Endothelial cell of umbilical vein (primary cell): ENCODE measurements around the gene MYLIP. TPM values are rescaled to one million over a fixed set of nuclear protein-coding genes. Genes with fewer than 3 reads are reported as not detected.

Experiments used
- BruUV-seq: library from RNA; stranded (reverse); fragments of 400-500 nt; replicated peaks from 2 replicates; lab custom pipeline; 2021; lab: Mats Ljungman, UMichigan
- CTCF ChIA-PET: fragments of 300-600, 350-600 bp; sonication (Branson Sonifier 250); formaldehyde crosslinking; loops from one replicate; lab custom pipeline; 2021; ENCODE audit warnings: antibody characterized with exemption, inconsistent platforms; lab: Charles Lee
- POLR2A ChIA-PET: fragments of 300-600, 350-600 bp; sonication (Branson Sonifier 250); formaldehyde crosslinking; loops from one replicate; lab custom pipeline; 2021; ENCODE audit warnings: antibody characterized with exemption, inconsistent platforms; lab: Charles Lee
- DNase-seq: peaks from one replicate; pipeline ENCODE4 v3.0.0-alpha.2; 2011; ENCODE audit warnings: low read depth, low spot score
- FAIRE-seq: peaks from 2 replicates; lab custom pipeline; 2011; peaks lifted over from hg19 to GRCh38; lab: Jason Lieb, UNC
- H2AFZ ChIP-seq: 2 replicates; pipeline ENCODE4 v1.6.0; 2012; ENCODE audit warnings: low read depth, low read length, control low read depth, inconsistent platforms
- H3K27ac ChIP-seq: 2 replicates; pipeline ENCODE4 v1.5.1; 2011; ENCODE audit warnings: low read depth, mild to moderate bottlenecking, control low read depth, low read length, moderate library complexity; ENCODE audit not compliant: insufficient read depth
- H3K27me3 ChIP-seq, 2 experiments: 2 replicates each; pipeline versions ENCODE4 v1.6.0 to v1.6.1; 2011; ENCODE audit warnings: low read length in 2 of 2, mixed read lengths in 1 of 2; ENCODE audit not compliant: control insufficient read depth in 2 of 2, insufficient read depth in 2 of 2
- H3K36me3 ChIP-seq, 2 experiments: 2 replicates in 1 of 2; 3 replicates in 1 of 2; pipeline ENCODE4 v1.5.1; 2011; ENCODE audit warnings: low read length in 2 of 2, mild to moderate bottlenecking in 1 of 2, moderate library complexity in 1 of 2; ENCODE audit not compliant: control insufficient read depth in 2 of 2, insufficient read depth in 2 of 2; ENCODE audit errors: extremely low read depth in 1 of 2
- H3K4me1 ChIP-seq: 3 replicates; pipeline ENCODE4 v1.5.1; 2011; ENCODE audit warnings: mild to moderate bottlenecking, low read length; ENCODE audit not compliant: control insufficient read depth, insufficient read depth; ENCODE audit errors: extremely low read depth
- H3K4me2 ChIP-seq: 2 replicates; pipeline ENCODE4 v1.6.1; 2011; ENCODE audit warnings: low read length, control low read depth, mixed read lengths; ENCODE audit not compliant: insufficient read depth
- H3K4me3 ChIP-seq, 3 experiments: fragments of 200-600 bp in 1 of 3; sonication (generic), shearing (Covaris generic) in 1 of 3; replicated peaks in 1 of 3; 2 replicates each; pipeline ENCODE4 v1.5.1; 2011 to 2016; ENCODE audit warnings: control low read depth in 3 of 3, low read length in 3 of 3, mild to moderate bottlenecking in 2 of 3, inconsistent platforms in 1 of 3, low read depth in 1 of 3, moderate library complexity in 1 of 3; ENCODE audit not compliant: insufficient read depth in 1 of 3
- H3K79me2 ChIP-seq: 2 replicates; pipeline ENCODE4 v1.6.0; 2012; ENCODE audit warnings: low read length, inconsistent platforms; ENCODE audit not compliant: control insufficient read depth, insufficient read depth
- H3K9ac ChIP-seq: replicated peaks from 2 replicates; pipeline ENCODE3; 2011; ENCODE audit warnings: low read length, control low read depth; ENCODE audit not compliant: insufficient read depth; ENCODE audit errors: extremely low read depth
- H3K9me1 ChIP-seq: replicated peaks from 3 replicates; pipeline ENCODE4 v1.6.0; 2011; ENCODE audit warnings: mild to moderate bottlenecking, low read length; ENCODE audit not compliant: control insufficient read depth, insufficient read depth; ENCODE audit errors: extremely low read depth
- H3K9me3 ChIP-seq: replicated peaks from 2 replicates; pipeline ENCODE4 v1.5.1; 2012; ENCODE audit warnings: low read length, inconsistent platforms; ENCODE audit not compliant: control insufficient read depth, insufficient read depth
- H4K20me1 ChIP-seq: replicated peaks from 2 replicates; pipeline ENCODE3; 2011; ENCODE audit warnings: mild to moderate bottlenecking, low read length; ENCODE audit not compliant: control insufficient read depth, insufficient read depth; ENCODE audit errors: extremely low read depth
- EZH2 ChIP-seq: IDR thresholded peaks from 2 replicates; pipeline ENCODE4 v1.6.1; 2012; ENCODE audit warnings: borderline replicate concordance, low read depth, mild to moderate bottlenecking, moderate library complexity, low read length, inconsistent platforms; ENCODE audit not compliant: severe bottlenecking
- FOS ChIP-seq: IDR thresholded peaks from 2 replicates; pipeline ENCODE4 v1.6.1; 2011; ENCODE audit warnings: mild to moderate bottlenecking, low read length, moderate library complexity, borderline replicate concordance; ENCODE audit not compliant: insufficient read depth
- GATA2 ChIP-seq: IDR thresholded peaks from 2 replicates; pipeline ENCODE4 v1.7.0; 2011; ENCODE audit warnings: low read depth, mild to moderate bottlenecking, moderate library complexity, mixed read lengths, low read length; ENCODE audit not compliant: insufficient read length, insufficient read depth
- JUN ChIP-seq: IDR thresholded peaks from 2 replicates; pipeline ENCODE4 v1.6.1; 2011; ENCODE audit warnings: borderline replicate concordance, low read depth; ENCODE audit not compliant: insufficient read length, insufficient read depth
- MYC ChIP-seq: IDR thresholded peaks from one replicate; pipeline ENCODE4 v1.6.1; 2011; ENCODE audit warnings: mild to moderate bottlenecking, low read depth, low read length
- POLR2A ChIP-seq: IDR thresholded peaks from 2 replicates; pipeline ENCODE4 v1.6.1; 2012; ENCODE audit warnings: low read depth, mild to moderate bottlenecking, control low read depth, low read length
- POLR2AphosphoS5 ChIP-seq: IDR thresholded peaks from 2 replicates; pipeline ENCODE4 v1.6.1; 2012; ENCODE audit warnings: low read depth, mild to moderate bottlenecking, control low read depth, low read length, moderate library complexity; ENCODE audit not compliant: insufficient read depth
- dilution Hi-C: fragments of 300-500 bp; cut with MboI; formaldehyde crosslinking; loops from one replicate; pipeline ENCODE4 v1.15.0; 2019; ENCODE audit warnings: low sequenced_read_pairs; ENCODE audit not compliant: extremely low pct_ligation_motif_present
- intact Hi-C: fragments of 100-400 bp; cut with micrococcal nuclease; formaldehyde crosslinking; loops from one replicate; pipeline ENCODE4 v1.10.0; 2022
- polyA plus RNA-seq, 4 experiments: library from polyadenylated mRNA; depleted of rRNA in 3 of 4; stranded (reverse) in 3 of 4; unstranded in 1 of 4; fragments of >200 nt; gene quantifications; 2 replicates each; pipeline versions ENCODE4 v1.2.1 to v1.2.3, GENCODE V29; 2011 to 2012; ENCODE audit warnings: missing spikeins in 1 of 4
- total RNA-seq: library from RNA; stranded (reverse); gene quantifications from 2 replicates; pipeline ENCODE4 v1.2.3, GENCODE V29; 2021
- TF ChIP-seq, protein P1 (sequence below), 2 donors: IDR thresholded peaks; 1 replicate in 1 of 2; 2 replicates in 1 of 2; pipeline ENCODE4 v1.5.1; 2011; ENCODE audit warnings: low read length in 2 of 2, mild to moderate bottlenecking in 2 of 2, moderate library complexity in 2 of 2, control low read depth in 1 of 2, inconsistent platforms in 1 of 2, low read depth in 1 of 2; ENCODE audit not compliant: insufficient read depth in 1 of 2; ENCODE audit errors: extremely low read depth in 1 of 2
- TF ChIP-seq, protein P2 (sequence below): IDR thresholded peaks from 2 replicates; pipeline ENCODE4 v1.6.1; 2011; ENCODE audit not compliant: insufficient read depth, insufficient read length

Gene MYLIP
- total and polyA plus RNA-seq, 2 donors (not counting 3 experiments of a cell fraction or from before 2014, with no cell fraction given): 16.9 to 19.2 TPM

DNA sequence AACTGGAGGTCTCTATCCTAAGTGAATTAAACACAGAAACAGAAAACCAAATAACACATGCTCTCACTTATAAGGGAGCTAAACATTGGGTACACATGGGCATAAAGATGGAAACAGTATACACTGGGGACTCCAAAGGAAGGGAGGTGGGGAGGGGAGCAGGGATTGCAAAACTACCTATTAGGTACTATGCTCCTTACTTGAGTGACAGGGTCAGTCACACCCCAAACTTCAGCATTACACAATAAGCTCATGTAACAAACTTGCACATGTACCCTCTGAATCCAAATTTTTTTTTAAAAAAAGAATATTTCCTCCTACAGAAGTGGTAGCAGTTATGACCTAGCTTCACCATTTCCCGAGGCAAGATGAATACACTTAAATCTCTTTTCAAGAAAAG, 49.5 kb upstream of the MYLIP start:
- H3K9me3 ChIP-seq: no peaks in the 10 kb centered on the region
- DNase-seq (no peak), FAIRE-seq (no peak)
- intact Hi-C loops (no loop called here), dilution Hi-C loops (no loop called here)
- TF ChIP-seq EZH2 (no peak), FOS (no peak), POLR2AphosphoS5 (no peak), POLR2A (no peak), MYC (no peak), JUN (no peak), GATA2 (no peak)
- TF ChIP-seq, protein P1, sequence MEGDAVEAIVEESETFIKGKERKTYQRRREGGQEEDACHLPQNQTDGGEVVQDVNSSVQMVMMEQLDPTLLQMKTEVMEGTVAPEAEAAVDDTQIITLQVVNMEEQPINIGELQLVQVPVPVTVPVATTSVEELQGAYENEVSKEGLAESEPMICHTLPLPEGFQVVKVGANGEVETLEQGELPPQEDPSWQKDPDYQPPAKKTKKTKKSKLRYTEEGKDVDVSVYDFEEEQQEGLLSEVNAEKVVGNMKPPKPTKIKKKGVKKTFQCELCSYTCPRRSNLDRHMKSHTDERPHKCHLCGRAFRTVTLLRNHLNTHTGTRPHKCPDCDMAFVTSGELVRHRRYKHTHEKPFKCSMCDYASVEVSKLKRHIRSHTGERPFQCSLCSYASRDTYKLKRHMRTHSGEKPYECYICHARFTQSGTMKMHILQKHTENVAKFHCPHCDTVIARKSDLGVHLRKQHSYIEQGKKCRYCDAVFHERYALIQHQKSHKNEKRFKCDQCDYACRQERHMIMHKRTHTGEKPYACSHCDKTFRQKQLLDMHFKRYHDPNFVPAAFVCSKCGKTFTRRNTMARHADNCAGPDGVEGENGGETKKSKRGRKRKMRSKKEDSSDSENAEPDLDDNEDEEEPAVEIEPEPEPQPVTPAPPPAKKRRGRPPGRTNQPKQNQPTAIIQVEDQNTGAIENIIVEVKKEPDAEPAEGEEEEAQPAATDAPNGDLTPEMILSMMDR (IDR thresholded peaks at IDR 0.05; ENCODE audit: extremely low read depth in 1 of 2, insufficient read depth in 1 of 2, low read depth in 1 of 2, low read length in 2 of 2): no peak
- TF ChIP-seq, protein P2, sequence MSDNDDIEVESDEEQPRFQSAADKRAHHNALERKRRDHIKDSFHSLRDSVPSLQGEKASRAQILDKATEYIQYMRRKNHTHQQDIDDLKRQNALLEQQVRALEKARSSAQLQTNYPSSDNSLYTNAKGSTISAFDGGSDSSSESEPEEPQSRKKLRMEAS: no peak
- H3K9ac ChIP-seq: no peak overlapping the region
- no peak overlapping the region for H3K4me2 ChIP-seq
- no peaks in the 10 kb centered on the region for H3K79me2 ChIP-seq
- H3K36me3 ChIP-seq: no peaks in the 10 kb centered on the region
- no TSS peak for BruUV-seq
- peaks cover 3 to 5% of the 10 kb centered on the region in 2 experiments for H3K27me3 ChIP-seq
- CTCF ChIA-PET: no interaction called here
- H2AFZ ChIP-seq: no peak overlapping the region
- no peaks in the 10 kb centered on the region for H3K9me1 ChIP-seq
- H3K4me3 ChIP-seq: no peak overlapping the region
- no peaks in the 10 kb centered on the region for H3K4me1 ChIP-seq
- no peak overlapping the region for H3K27ac ChIP-seq
- POLR2A ChIA-PET: no interaction called here
- H4K20me1 ChIP-seq: no peaks in the 10 kb centered on the region
